Erythroblast (primary cell): ENCODE data around the gene CBFB.

Experiments
- GATA1 ChIP-seq: IDR thresholded peaks from 2 replicates; pipeline ENCODE4 v1.6.1; 2011; ENCODE audit warnings: low read depth, mild to moderate bottlenecking, control low read depth, low read length, moderate library complexity
- POLR2A ChIP-seq: IDR thresholded peaks from 2 replicates; pipeline ENCODE4 v1.6.1; 2011; ENCODE audit warnings: mild to moderate bottlenecking, low read length

DNA sequence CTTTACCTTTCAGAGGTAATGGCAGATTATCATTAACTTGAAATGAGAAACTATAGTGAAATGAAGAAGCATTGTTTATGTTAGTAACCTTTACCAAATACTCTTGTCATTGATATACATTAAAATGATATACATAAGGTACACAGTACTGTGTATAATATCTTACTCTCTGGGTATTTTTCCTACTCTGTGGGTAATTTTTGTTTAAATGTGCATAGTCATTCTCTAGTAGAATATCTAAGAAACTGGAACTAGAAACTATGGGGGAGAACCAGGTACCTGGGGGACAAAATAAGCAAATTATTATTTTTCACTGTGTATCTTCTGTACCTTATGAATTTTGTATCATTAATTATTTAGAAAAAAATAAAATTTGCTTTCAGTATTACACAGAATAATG lies 60.2 kb downstream of the CBFB start:
- TF ChIP-seq POLR2A (no peak), GATA1 (no peak)
